ENCODE results near the gene EHHADH.

- TF ChIP-seq, protein P1, sequence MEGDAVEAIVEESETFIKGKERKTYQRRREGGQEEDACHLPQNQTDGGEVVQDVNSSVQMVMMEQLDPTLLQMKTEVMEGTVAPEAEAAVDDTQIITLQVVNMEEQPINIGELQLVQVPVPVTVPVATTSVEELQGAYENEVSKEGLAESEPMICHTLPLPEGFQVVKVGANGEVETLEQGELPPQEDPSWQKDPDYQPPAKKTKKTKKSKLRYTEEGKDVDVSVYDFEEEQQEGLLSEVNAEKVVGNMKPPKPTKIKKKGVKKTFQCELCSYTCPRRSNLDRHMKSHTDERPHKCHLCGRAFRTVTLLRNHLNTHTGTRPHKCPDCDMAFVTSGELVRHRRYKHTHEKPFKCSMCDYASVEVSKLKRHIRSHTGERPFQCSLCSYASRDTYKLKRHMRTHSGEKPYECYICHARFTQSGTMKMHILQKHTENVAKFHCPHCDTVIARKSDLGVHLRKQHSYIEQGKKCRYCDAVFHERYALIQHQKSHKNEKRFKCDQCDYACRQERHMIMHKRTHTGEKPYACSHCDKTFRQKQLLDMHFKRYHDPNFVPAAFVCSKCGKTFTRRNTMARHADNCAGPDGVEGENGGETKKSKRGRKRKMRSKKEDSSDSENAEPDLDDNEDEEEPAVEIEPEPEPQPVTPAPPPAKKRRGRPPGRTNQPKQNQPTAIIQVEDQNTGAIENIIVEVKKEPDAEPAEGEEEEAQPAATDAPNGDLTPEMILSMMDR (IDR thresholded peaks at IDR 0.05 in 4 of 5, conservative IDR thresholded peaks at IDR 0.05 in 1 of 5), result no peak
- no peak for TF ChIP-seq POLR2A (IDR thresholded peaks at IDR 0.05)
These were observed 101.9 kb downstream of the EHHADH start for GRCh38 chr3:185151964-185152409.
